Measurements from ENCODE around the gene TSC2. TPM values are rescaled to one million over a fixed set of nuclear protein-coding genes. Genes with fewer than 3 reads are reported as not detected.

The TSC2 gene
- total RNA-seq, 1 donor from 2014 or later: 29.0 TPM

- no peak for DNase-seq (ENCODE audit: low read depth in 2 of 2)
Measured at GRCh38 chr16:2070576-2071453, 23.0 kb downstream of the TSC2 start.

GRCh38 chr16:2071454-2072202, 23.8 kb downstream of the TSC2 start:
- DNase-seq (ENCODE audit: low read depth in 2 of 2): peak in 1 of 2 donors; percentile 49

- DNase-seq (ENCODE audit: low read depth in 2 of 2): no peak
Measured at GRCh38 chr16:2072926-2073325, 25.1 kb downstream of the TSC2 start.

- DNase-seq (ENCODE audit: low read depth in 2 of 2): no peak
Measured at GRCh38 chr16:2074071-2074470, 26.3 kb downstream of the TSC2 start.

- DNase-seq (ENCODE audit: low read depth in 2 of 2): no peak
Measured at GRCh38 chr16:2075631-2076030, 27.8 kb downstream of the TSC2 start.

- no peak for DNase-seq (ENCODE audit: low read depth in 2 of 2)
Measured at GRCh38 chr16:2076072-2076865, 28.5 kb downstream of the TSC2 start.

GRCh38 chr16:2077016-2077415, 29.2 kb downstream of the TSC2 start:
- no peak for DNase-seq (ENCODE audit: low read depth in 2 of 2)

- DNase-seq (ENCODE audit: low read depth in 2 of 2): no peak
Measured at GRCh38 chr16:2077696-2078095, 29.9 kb downstream of the TSC2 start.

- no peak for DNase-seq (ENCODE audit: low read depth in 2 of 2)
Measured at GRCh38 chr16:2078096-2078495, 30.3 kb downstream of the TSC2 start.

- DNase-seq (ENCODE audit: low read depth in 2 of 2): no peak
Measured at GRCh38 chr16:2078691-2079090, 30.9 kb downstream of the TSC2 start.

GRCh38 chr16:2079311-2079800, 31.6 kb downstream of the TSC2 start:
- DNase-seq (ENCODE audit: low read depth in 2 of 2): no peak

GRCh38 chr16:2079991-2080390, 32.2 kb downstream of the TSC2 start:
- DNase-seq (ENCODE audit: low read depth in 2 of 2): no peak

GRCh38 chr16:2081201-2082084, 33.7 kb downstream of the TSC2 start:
- no peak for DNase-seq (ENCODE audit: low read depth in 2 of 2)

- peak in 1 of 2 donors; percentile 22 for DNase-seq (ENCODE audit: low read depth in 2 of 2)
Measured at GRCh38 chr16:2082171-2082982, 34.6 kb downstream of the TSC2 start.

- no peak for DNase-seq (ENCODE audit: low read depth in 2 of 2)
Measured at GRCh38 chr16:2082983-2083364, 35.2 kb downstream of the TSC2 start.

- no peak for DNase-seq (ENCODE audit: low read depth in 2 of 2)
Measured at GRCh38 chr16:2083409-2083808, 35.6 kb downstream of the TSC2 start.

GRCh38 chr16:2083876-2084780, 36.3 kb downstream of the TSC2 start:
- no peak for DNase-seq (ENCODE audit: low read depth in 2 of 2)

- DNase-seq (ENCODE audit: low read depth in 2 of 2): no peak
Measured at GRCh38 chr16:2084895-2085625, 37.3 kb downstream of the TSC2 start.

Measured in lung microvascular endothelial cell (primary cell).